Mammary epithelial cell (primary cell): Measurements from ENCODE around the gene MXI1.

Experiments
- CTCF ChIP-seq, 2 donors: IDR thresholded peaks in 1 of 2; conservative IDR thresholded peaks in 1 of 2; 2 replicates each; pipeline ENCODE4 v1.5.1; 2011 to 2012; ENCODE audit warnings: inconsistent platforms in 2 of 2, low read length in 2 of 2, mild to moderate bottlenecking in 2 of 2, control low read depth in 1 of 2, low read depth in 1 of 2; ENCODE audit not compliant: insufficient read depth in 1 of 2; ENCODE audit errors: extremely low read depth in 1 of 2
- EZH2 ChIP-seq: IDR thresholded peaks from 2 replicates; pipeline ENCODE4 v1.6.1; 2012; ENCODE audit warnings: low read length, inconsistent platforms, borderline replicate concordance

GRCh38 chr10:110205051-110205675 lies 2.2 kb upstream of the MXI1 start:
- TF ChIP-seq CTCF (conservative IDR thresholded peaks at IDR 0.05 in 1 of 2, IDR thresholded peaks at IDR 0.05 in 1 of 2; ENCODE audit: extremely low read depth in 1 of 2, insufficient read depth in 1 of 2, low read depth in 1 of 2, low read length in 2 of 2) = no peak
- no peak for TF ChIP-seq EZH2
